Activated T-helper 9 cell treated with anti-CD3 and anti-CD28 coated beads, Interleukin-2, amount 50 U/mL, for 16 hours (primary cell): ENCODE measurements around the gene TBCE.

Experiments
- DNase-seq: peaks from one replicate; pipeline ENCODE4 v3.0.0-alpha.2; 2020; ENCODE audit warnings: low read depth

The TBCE gene

GRCh38 chr1:235367000-235367908, at the start of gene TBCE:
TBCE (plus strand) TSS chr1:235367427; CDS start chr1:235380050, 12,623 bp downstream.
- peak; percentile 77 for DNase-seq

- no peak for DNase-seq
Measured at GRCh38 chr1:235319255-235319654, 48.0 kb upstream of the TBCE start.

GRCh38 chr1:235320521-235321179, 46.6 kb upstream of the TBCE start:
- no peak for DNase-seq

- no peak for DNase-seq
Measured at GRCh38 chr1:235324296-235324695, 42.9 kb upstream of the TBCE start.

- DNase-seq: no peak
Measured at GRCh38 chr1:235325139-235325538, 42.1 kb upstream of the TBCE start.

- DNase-seq: no peak
Measured at GRCh38 chr1:235325854-235326253, 41.4 kb upstream of the TBCE start.

- peak; percentile 62 for DNase-seq
Measured at GRCh38 chr1:235326719-235327558, 40.3 kb upstream of the TBCE start.

- no peak for DNase-seq
Measured at GRCh38 chr1:235327559-235328270, 39.5 kb upstream of the TBCE start, which contains the start of gene ARID4B. ARID4B (minus strand) TSS chr1:235328179; CDS start chr1:235326919, 1,260 bp downstream.

- peak; percentile 98 for DNase-seq
Measured at GRCh38 chr1:235328271-235329138, 38.7 kb upstream of the TBCE start, which contains the start of gene GGPS1. GGPS1 (plus strand) TSS chr1:235328570; CDS start chr1:235335265, 6,695 bp downstream.

- DNase-seq: peak; percentile 36
Measured at GRCh38 chr1:235329139-235329902, 37.9 kb upstream of the TBCE start.

GRCh38 chr1:235330918-235331285, 36.3 kb upstream of the TBCE start:
- no peak for DNase-seq

- no peak for DNase-seq
Measured at GRCh38 chr1:235331401-235331800, 35.8 kb upstream of the TBCE start.

GRCh38 chr1:235336903-235337302, 30.3 kb upstream of the TBCE start:
- DNase-seq: no peak

GRCh38 chr1:235339746-235340145, 27.5 kb upstream of the TBCE start:
- DNase-seq: no peak

GRCh38 chr1:235341334-235341733, 25.9 kb upstream of the TBCE start:
- no peak for DNase-seq

GRCh38 chr1:235342039-235342438, 25.2 kb upstream of the TBCE start:
- no peak for DNase-seq

GRCh38 chr1:235342471-235342870, 24.8 kb upstream of the TBCE start:
- no peak for DNase-seq

- DNase-seq: no peak
Measured at GRCh38 chr1:235343726-235344125, 23.5 kb upstream of the TBCE start.

GRCh38 chr1:235351441-235351840, 15.8 kb upstream of the TBCE start:
- DNase-seq: no peak

- no peak for DNase-seq
Measured at GRCh38 chr1:235351898-235352297, 15.3 kb upstream of the TBCE start.
